Endothelial cell of umbilical vein (primary cell): Measurements from ENCODE around the gene RAP1GAP. TPM values are rescaled to one million over a fixed set of nuclear protein-coding genes. Genes with fewer than 3 reads are reported as not detected.

Experiments
- BruUV-seq: library from RNA; stranded (reverse); fragments of 400-500 nt; replicated peaks from 2 replicates; lab custom pipeline; 2021; lab: Mats Ljungman, UMichigan
- CTCF ChIA-PET: fragments of 300-600, 350-600 bp; sonication (Branson Sonifier 250); formaldehyde crosslinking; loops from one replicate; lab custom pipeline; 2021; ENCODE audit warnings: antibody characterized with exemption, inconsistent platforms; lab: Charles Lee
- POLR2A ChIA-PET: fragments of 300-600, 350-600 bp; sonication (Branson Sonifier 250); formaldehyde crosslinking; loops from one replicate; lab custom pipeline; 2021; ENCODE audit warnings: antibody characterized with exemption, inconsistent platforms; lab: Charles Lee
- DNase-seq: peaks from one replicate; pipeline ENCODE4 v3.0.0-alpha.2; 2011; ENCODE audit warnings: low read depth, low spot score
- FAIRE-seq: peaks from 2 replicates; lab custom pipeline; 2011; peaks lifted over from hg19 to GRCh38; lab: Jason Lieb, UNC
- H2AFZ ChIP-seq: 2 replicates; pipeline ENCODE4 v1.6.0; 2012; ENCODE audit warnings: low read depth, low read length, control low read depth, inconsistent platforms
- H3K27ac ChIP-seq: 2 replicates; pipeline ENCODE4 v1.5.1; 2011; ENCODE audit warnings: low read depth, mild to moderate bottlenecking, control low read depth, low read length, moderate library complexity; ENCODE audit not compliant: insufficient read depth
- H3K27me3 ChIP-seq, 2 experiments: 2 replicates each; pipeline versions ENCODE4 v1.6.0 to v1.6.1; 2011; ENCODE audit warnings: low read length in 2 of 2, mixed read lengths in 1 of 2; ENCODE audit not compliant: control insufficient read depth in 2 of 2, insufficient read depth in 2 of 2
- H3K36me3 ChIP-seq, 2 experiments: 2 replicates in 1 of 2; 3 replicates in 1 of 2; pipeline ENCODE4 v1.5.1; 2011; ENCODE audit warnings: low read length in 2 of 2, mild to moderate bottlenecking in 1 of 2, moderate library complexity in 1 of 2; ENCODE audit not compliant: control insufficient read depth in 2 of 2, insufficient read depth in 2 of 2; ENCODE audit errors: extremely low read depth in 1 of 2
- H3K4me1 ChIP-seq: 3 replicates; pipeline ENCODE4 v1.5.1; 2011; ENCODE audit warnings: mild to moderate bottlenecking, low read length; ENCODE audit not compliant: control insufficient read depth, insufficient read depth; ENCODE audit errors: extremely low read depth
- H3K4me2 ChIP-seq: 2 replicates; pipeline ENCODE4 v1.6.1; 2011; ENCODE audit warnings: low read length, control low read depth, mixed read lengths; ENCODE audit not compliant: insufficient read depth
- H3K4me3 ChIP-seq, 3 experiments: fragments of 200-600 bp in 1 of 3; sonication (generic), shearing (Covaris generic) in 1 of 3; replicated peaks in 1 of 3; 2 replicates each; pipeline ENCODE4 v1.5.1; 2011 to 2016; ENCODE audit warnings: control low read depth in 3 of 3, low read length in 3 of 3, mild to moderate bottlenecking in 2 of 3, inconsistent platforms in 1 of 3, low read depth in 1 of 3, moderate library complexity in 1 of 3; ENCODE audit not compliant: insufficient read depth in 1 of 3
- H3K79me2 ChIP-seq: 2 replicates; pipeline ENCODE4 v1.6.0; 2012; ENCODE audit warnings: low read length, inconsistent platforms; ENCODE audit not compliant: control insufficient read depth, insufficient read depth
- H3K9ac ChIP-seq: replicated peaks from 2 replicates; pipeline ENCODE3; 2011; ENCODE audit warnings: low read length, control low read depth; ENCODE audit not compliant: insufficient read depth; ENCODE audit errors: extremely low read depth
- H3K9me1 ChIP-seq: replicated peaks from 3 replicates; pipeline ENCODE4 v1.6.0; 2011; ENCODE audit warnings: mild to moderate bottlenecking, low read length; ENCODE audit not compliant: control insufficient read depth, insufficient read depth; ENCODE audit errors: extremely low read depth
- H3K9me3 ChIP-seq: replicated peaks from 2 replicates; pipeline ENCODE4 v1.5.1; 2012; ENCODE audit warnings: low read length, inconsistent platforms; ENCODE audit not compliant: control insufficient read depth, insufficient read depth
- H4K20me1 ChIP-seq: replicated peaks from 2 replicates; pipeline ENCODE3; 2011; ENCODE audit warnings: mild to moderate bottlenecking, low read length; ENCODE audit not compliant: control insufficient read depth, insufficient read depth; ENCODE audit errors: extremely low read depth
- EZH2 ChIP-seq: IDR thresholded peaks from 2 replicates; pipeline ENCODE4 v1.6.1; 2012; ENCODE audit warnings: borderline replicate concordance, low read depth, mild to moderate bottlenecking, moderate library complexity, low read length, inconsistent platforms; ENCODE audit not compliant: severe bottlenecking
- FOS ChIP-seq: IDR thresholded peaks from 2 replicates; pipeline ENCODE4 v1.6.1; 2011; ENCODE audit warnings: mild to moderate bottlenecking, low read length, moderate library complexity, borderline replicate concordance; ENCODE audit not compliant: insufficient read depth
- GATA2 ChIP-seq: IDR thresholded peaks from 2 replicates; pipeline ENCODE4 v1.7.0; 2011; ENCODE audit warnings: low read depth, mild to moderate bottlenecking, moderate library complexity, mixed read lengths, low read length; ENCODE audit not compliant: insufficient read length, insufficient read depth
- JUN ChIP-seq: IDR thresholded peaks from 2 replicates; pipeline ENCODE4 v1.6.1; 2011; ENCODE audit warnings: borderline replicate concordance, low read depth; ENCODE audit not compliant: insufficient read length, insufficient read depth
- MYC ChIP-seq: IDR thresholded peaks from one replicate; pipeline ENCODE4 v1.6.1; 2011; ENCODE audit warnings: mild to moderate bottlenecking, low read depth, low read length
- POLR2A ChIP-seq: IDR thresholded peaks from 2 replicates; pipeline ENCODE4 v1.6.1; 2012; ENCODE audit warnings: low read depth, mild to moderate bottlenecking, control low read depth, low read length
- POLR2AphosphoS5 ChIP-seq: IDR thresholded peaks from 2 replicates; pipeline ENCODE4 v1.6.1; 2012; ENCODE audit warnings: low read depth, mild to moderate bottlenecking, control low read depth, low read length, moderate library complexity; ENCODE audit not compliant: insufficient read depth
- dilution Hi-C: fragments of 300-500 bp; cut with MboI; formaldehyde crosslinking; loops from one replicate; pipeline ENCODE4 v1.15.0; 2019; ENCODE audit warnings: low sequenced_read_pairs; ENCODE audit not compliant: extremely low pct_ligation_motif_present
- intact Hi-C: fragments of 100-400 bp; cut with micrococcal nuclease; formaldehyde crosslinking; loops from one replicate; pipeline ENCODE4 v1.10.0; 2022
- polyA plus RNA-seq, 4 experiments: library from polyadenylated mRNA; depleted of rRNA in 3 of 4; stranded (reverse) in 3 of 4; unstranded in 1 of 4; fragments of >200 nt; gene quantifications; 2 replicates each; pipeline versions ENCODE4 v1.2.1 to v1.2.3, GENCODE V29; 2011 to 2012; ENCODE audit warnings: missing spikeins in 1 of 4
- total RNA-seq: library from RNA; stranded (reverse); gene quantifications from 2 replicates; pipeline ENCODE4 v1.2.3, GENCODE V29; 2021
- TF ChIP-seq, protein P1 (sequence below): IDR thresholded peaks from 2 replicates; pipeline ENCODE4 v1.6.1; 2011; ENCODE audit not compliant: insufficient read depth, insufficient read length
- TF ChIP-seq, protein P2 (sequence below), 2 donors: IDR thresholded peaks; 1 replicate in 1 of 2; 2 replicates in 1 of 2; pipeline ENCODE4 v1.5.1; 2011; ENCODE audit warnings: low read length in 2 of 2, mild to moderate bottlenecking in 2 of 2, moderate library complexity in 2 of 2, control low read depth in 1 of 2, inconsistent platforms in 1 of 2, low read depth in 1 of 2; ENCODE audit not compliant: insufficient read depth in 1 of 2; ENCODE audit errors: extremely low read depth in 1 of 2

Gene RAP1GAP
- total and polyA plus RNA-seq, 2 donors (not counting 3 experiments of a cell fraction or from before 2014, with no cell fraction given), result 0.07 to 0.20 TPM

- Histone ChIP-seq H3K4me2 (no peak overlapping the region), H3K9ac (no peak overlapping the region), H3K4me1 (no peaks in the 10 kb centered on the region), H4K20me1 (no peaks in the 10 kb centered on the region), H3K9me1 (no peaks in the 10 kb centered on the region), H3K27ac (no peak overlapping the region), H3K79me2 (no peaks in the 10 kb centered on the region), H3K9me3 (no peaks in the 10 kb centered on the region), H3K36me3 (no peaks in the 10 kb centered on the region), H3K27me3 (peaks cover 3% of the 10 kb centered on the region in 2 experiments), H3K4me3 (no peak overlapping the region), H2AFZ (no peak overlapping the region)
- dilution Hi-C loops, result no loop called here
- no peak for FAIRE-seq
- ChIA-PET CTCF (interaction anchor here (1.0 to 1.8 kb wide), 3 partner anchors 13 to 177 kb away, joined by 3 to 9 read pairs (median 6); no protein-coding TSS in a partner anchor), POLR2A (no interaction called here)
- no TSS peak for BruUV-seq
- intact Hi-C loops, result no loop called here
- TF ChIP-seq POLR2AphosphoS5, result no peak
- TF ChIP-seq MYC, result no peak
- TF ChIP-seq, protein P1, sequence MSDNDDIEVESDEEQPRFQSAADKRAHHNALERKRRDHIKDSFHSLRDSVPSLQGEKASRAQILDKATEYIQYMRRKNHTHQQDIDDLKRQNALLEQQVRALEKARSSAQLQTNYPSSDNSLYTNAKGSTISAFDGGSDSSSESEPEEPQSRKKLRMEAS, result no peak
- no peak for TF ChIP-seq FOS
- TF ChIP-seq EZH2, result no peak
- TF ChIP-seq, protein P2, sequence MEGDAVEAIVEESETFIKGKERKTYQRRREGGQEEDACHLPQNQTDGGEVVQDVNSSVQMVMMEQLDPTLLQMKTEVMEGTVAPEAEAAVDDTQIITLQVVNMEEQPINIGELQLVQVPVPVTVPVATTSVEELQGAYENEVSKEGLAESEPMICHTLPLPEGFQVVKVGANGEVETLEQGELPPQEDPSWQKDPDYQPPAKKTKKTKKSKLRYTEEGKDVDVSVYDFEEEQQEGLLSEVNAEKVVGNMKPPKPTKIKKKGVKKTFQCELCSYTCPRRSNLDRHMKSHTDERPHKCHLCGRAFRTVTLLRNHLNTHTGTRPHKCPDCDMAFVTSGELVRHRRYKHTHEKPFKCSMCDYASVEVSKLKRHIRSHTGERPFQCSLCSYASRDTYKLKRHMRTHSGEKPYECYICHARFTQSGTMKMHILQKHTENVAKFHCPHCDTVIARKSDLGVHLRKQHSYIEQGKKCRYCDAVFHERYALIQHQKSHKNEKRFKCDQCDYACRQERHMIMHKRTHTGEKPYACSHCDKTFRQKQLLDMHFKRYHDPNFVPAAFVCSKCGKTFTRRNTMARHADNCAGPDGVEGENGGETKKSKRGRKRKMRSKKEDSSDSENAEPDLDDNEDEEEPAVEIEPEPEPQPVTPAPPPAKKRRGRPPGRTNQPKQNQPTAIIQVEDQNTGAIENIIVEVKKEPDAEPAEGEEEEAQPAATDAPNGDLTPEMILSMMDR (IDR thresholded peaks at IDR 0.05; ENCODE audit: extremely low read depth in 1 of 2, insufficient read depth in 1 of 2, low read depth in 1 of 2, low read length in 2 of 2), result no peak
- TF ChIP-seq POLR2A, result no peak
- TF ChIP-seq JUN, result no peak
- no peak for TF ChIP-seq GATA2
- no peak for DNase-seq
These were observed 121.3 kb downstream of the RAP1GAP start for GRCh38 chr1:21547876-21548275.

Other genes starting within 250 kb of the RAP1GAP start
- gene NBPF3, start 229.2 kb downstream of the RAP1GAP start, total RNA-seq, result 6.0 and 6.5 TPM in 2 replicates
- gene NBPF3, start 229.2 kb downstream of the RAP1GAP start, polyA plus RNA-seq, result 2.7 and 3.3 TPM in 2 replicates
- 0.30 and 0.38 TPM in 2 replicates for gene ALPL, start 159.9 kb downstream of the RAP1GAP start, total RNA-seq
- gene ALPL, start 159.9 kb downstream of the RAP1GAP start, polyA plus RNA-seq, result 0.92 and 1.0 TPM in 2 replicates
- gene USP48, start 113.8 kb upstream of the RAP1GAP start, total RNA-seq, result 146 and 149 TPM in 2 replicates
- gene USP48, start 113.8 kb upstream of the RAP1GAP start, polyA plus RNA-seq, result 18.5 and 27.2 TPM in 2 replicates
- gene LDLRAD2, start 142.9 kb upstream of the RAP1GAP start, total RNA-seq, result 0.42 and 0.44 TPM in 2 replicates
- not detected in 2 replicates for gene LDLRAD2, start 142.9 kb upstream of the RAP1GAP start, polyA plus RNA-seq